ENCODE data around the gene SLC7A6.

The SLC7A6 gene

GRCh38 chr16:68230956-68231355 lies 33.4 kb upstream of the SLC7A6 start:
- Histone ChIP-seq H3K36me3 (replicated peaks) (peaks cover 5% of the 10 kb centered on the region; the same call in 1 of the 2 replicates), H3K27me3 (ENCODE audit: low read depth) (no peaks in the 10 kb centered on the region), H3K4me1 (no peaks in the 10 kb centered on the region), H3K9me3 (no peaks in the 10 kb centered on the region), H3K4me3 (no peak overlapping the region)
- DNase-seq (ENCODE audit: low spot score in 2 of 2) = no peak
- in situ Hi-C loops (cut with MboI; ENCODE audit: low sequenced_read_pairs) = no loop called here

- no peaks in the 10 kb centered on the region for H3K36me3 ChIP-seq (replicated peaks)
- in situ Hi-C loops (cut with MboI; ENCODE audit: low sequenced_read_pairs) = no loop called here
- H3K27me3 ChIP-seq (ENCODE audit: low read depth) = no peaks in the 10 kb centered on the region
Observed at GRCh38 chr16:68231384-68232136, 32.8 kb upstream of the SLC7A6 start.

GRCh38 chr16:68232335-68232734 lies 32.0 kb upstream of the SLC7A6 start:
- in situ Hi-C loops (cut with MboI; ENCODE audit: low sequenced_read_pairs) = no loop called here
- Histone ChIP-seq H3K27me3 (ENCODE audit: low read depth) (no peaks in the 10 kb centered on the region), H3K4me3 (no peak overlapping the region), H3K9me3 (no peaks in the 10 kb centered on the region), H3K4me1 (peaks cover 7% of the 10 kb centered on the region), H3K36me3 (replicated peaks) (no peaks in the 10 kb centered on the region)
- no peak for DNase-seq (ENCODE audit: low spot score in 2 of 2)

More at GRCh38 chr16:68231384-68232136, 32.8 kb upstream of the SLC7A6 start:
- Histone ChIP-seq H3K4me3 (no peak overlapping the region), H3K4me1 (no peaks in the 10 kb centered on the region), H3K9me3 (no peaks in the 10 kb centered on the region)
- no peak for DNase-seq (ENCODE audit: low spot score in 2 of 2)

DNA sequence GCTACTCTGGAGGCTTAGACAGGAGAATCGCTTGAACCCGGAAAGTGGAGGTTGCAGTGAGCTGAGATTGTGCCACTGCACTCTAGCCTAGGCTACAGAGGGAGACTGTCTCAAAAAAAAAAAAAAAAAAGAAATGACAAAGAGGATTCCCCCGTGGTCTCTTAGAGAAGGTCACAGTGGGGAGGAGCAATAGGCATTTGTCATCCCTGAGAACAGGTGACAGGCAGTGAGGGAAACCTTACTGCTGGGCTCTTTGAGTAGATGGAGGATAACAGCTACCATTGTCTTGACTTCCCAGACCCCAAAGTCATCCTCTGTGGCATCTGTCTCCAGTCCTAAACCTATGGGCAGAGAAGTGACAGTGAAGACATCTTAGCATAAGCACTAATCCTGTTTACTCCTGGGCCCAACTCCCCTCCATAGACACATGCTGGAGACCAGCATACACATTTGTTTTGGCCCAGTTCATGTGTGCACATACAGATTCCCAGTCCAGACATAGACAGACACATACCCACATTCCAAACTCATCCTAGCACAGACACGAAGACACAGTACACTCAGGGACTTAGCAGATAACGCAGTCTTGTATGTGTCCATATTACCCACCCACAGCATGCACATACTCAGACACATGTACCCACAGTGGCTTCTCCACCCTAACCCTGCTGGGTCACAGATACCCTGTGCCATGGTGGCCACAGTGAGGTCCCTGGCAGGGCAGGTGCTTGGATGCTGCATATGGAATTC lies 31.1 kb upstream of the SLC7A6 start:
- DNase-seq (ENCODE audit: low spot score in 2 of 2) = no peak
- in situ Hi-C loops (cut with MboI; ENCODE audit: low sequenced_read_pairs) = no loop called here
- Histone ChIP-seq H3K4me1 (peaks cover 10% of the 10 kb centered on the region), H3K27me3 (ENCODE audit: low read depth) (no peaks in the 10 kb centered on the region), H3K4me3 (no peak overlapping the region), H3K36me3 (replicated peaks) (no peaks in the 10 kb centered on the region), H3K9me3 (no peaks in the 10 kb centered on the region)

DNA sequence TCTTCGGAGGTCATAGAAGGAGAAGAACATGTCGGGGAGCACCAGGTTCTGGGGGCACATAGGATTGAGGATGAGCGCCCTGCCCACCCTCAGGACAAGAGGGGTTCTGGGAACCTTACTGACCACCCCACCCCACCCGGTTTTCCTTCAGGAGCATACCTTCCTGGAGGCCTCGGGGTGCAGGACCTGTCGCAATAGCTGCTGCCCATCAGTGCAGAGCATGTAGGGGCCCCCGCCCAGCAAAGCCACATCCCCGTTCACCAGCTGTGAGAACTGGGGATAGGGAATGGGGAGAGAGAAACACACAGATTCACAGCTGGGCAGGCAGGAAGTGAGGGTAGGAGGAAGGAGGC lies 30.5 kb upstream of the SLC7A6 start:
- no peaks in the 10 kb centered on the region for H3K27me3 ChIP-seq (ENCODE audit: low read depth)
- H3K4me3 ChIP-seq = no peak overlapping the region
- in situ Hi-C loops (cut with MboI; ENCODE audit: low sequenced_read_pairs) = no loop called here
- H3K9me3 ChIP-seq = no peaks in the 10 kb centered on the region
- H3K36me3 ChIP-seq (replicated peaks) = no peaks in the 10 kb centered on the region
- no peak for DNase-seq (ENCODE audit: low spot score in 2 of 2)
- H3K4me1 ChIP-seq = peaks cover 10% of the 10 kb centered on the region

DNA sequence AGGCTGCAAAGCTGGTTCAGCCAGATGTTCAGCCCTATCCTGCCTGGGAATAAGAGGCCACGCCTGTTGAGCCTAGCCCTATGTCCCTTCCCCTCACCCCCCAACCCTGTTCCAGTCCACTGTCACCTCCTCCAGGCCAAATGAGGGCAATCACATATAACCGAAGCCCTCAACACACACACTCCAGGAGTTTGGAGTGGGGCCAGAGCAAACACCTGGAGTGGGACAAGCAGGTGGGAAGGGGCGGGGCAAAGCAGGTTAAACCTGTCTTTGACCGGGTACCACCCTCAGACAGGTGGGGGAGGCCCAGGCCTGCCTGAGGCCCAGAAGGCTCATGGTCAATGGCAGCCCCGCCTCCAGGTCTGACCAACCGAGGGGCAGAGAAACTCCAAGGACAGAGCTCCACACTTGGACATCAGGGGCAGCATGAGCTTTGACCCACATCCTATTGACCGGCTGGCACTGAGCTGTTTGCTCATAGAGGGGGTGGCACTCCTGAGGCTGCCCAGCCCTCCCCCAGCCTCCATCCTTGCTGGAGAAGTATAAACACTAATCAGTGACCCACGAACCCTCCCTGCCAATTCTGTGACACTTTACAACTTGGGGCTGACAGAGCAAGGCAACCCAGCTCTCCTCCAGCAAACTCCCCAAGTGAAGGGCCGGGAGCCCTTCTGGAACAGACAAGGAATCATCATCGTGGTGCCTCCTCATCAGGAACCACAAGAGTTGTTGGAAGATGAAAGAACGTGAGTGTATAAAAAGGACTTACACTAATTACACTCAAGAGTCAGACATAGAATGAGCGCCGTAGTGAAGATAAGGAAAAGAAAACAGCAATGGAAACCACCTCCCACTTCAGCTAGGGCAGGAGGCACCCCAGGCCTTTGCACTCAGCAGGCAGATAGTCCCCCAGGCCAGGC lies 29.9 kb upstream of the SLC7A6 start:
- Histone ChIP-seq H3K4me3 (no peak overlapping the region), H3K27me3 (ENCODE audit: low read depth) (no peaks in the 10 kb centered on the region), H3K4me1 (peaks cover 10% of the 10 kb centered on the region), H3K36me3 (replicated peaks) (no peaks in the 10 kb centered on the region), H3K9me3 (no peaks in the 10 kb centered on the region)
- in situ Hi-C loops (cut with MboI; ENCODE audit: low sequenced_read_pairs) = no loop called here
- no peak for DNase-seq (ENCODE audit: low spot score in 2 of 2)

GRCh38 chr16:68235108-68235886 lies 29.0 kb upstream of the SLC7A6 start:
- Histone ChIP-seq H3K4me3 (no peak overlapping the region), H3K36me3 (replicated peaks) (no peaks in the 10 kb centered on the region), H3K4me1 (peaks cover 15% of the 10 kb centered on the region), H3K27me3 (ENCODE audit: low read depth) (no peaks in the 10 kb centered on the region), H3K9me3 (no peaks in the 10 kb centered on the region)
- no peak for DNase-seq (ENCODE audit: low spot score in 2 of 2)
- in situ Hi-C loops (cut with MboI; ENCODE audit: low sequenced_read_pairs) = no loop called here

- DNase-seq (ENCODE audit: low spot score in 2 of 2) = no peak
- Histone ChIP-seq H3K36me3 (replicated peaks) (no peaks in the 10 kb centered on the region), H3K9me3 (no peaks in the 10 kb centered on the region), H3K4me3 (peak within 1 kb of the TSS; percentile 42), H3K4me1 (peaks cover 15% of the 10 kb centered on the region), H3K27me3 (ENCODE audit: low read depth) (no peaks in the 10 kb centered on the region)
- in situ Hi-C loops (cut with MboI; ENCODE audit: low sequenced_read_pairs) = no loop called here
Observed at GRCh38 chr16:68235887-68236136, 28.5 kb upstream of the SLC7A6 start, which contains the start of gene ESRP2. Gene ESRP2 (minus strand): TSS chr16:68236127. CDS start chr16:68236045, 82 bp downstream.

GRCh38 chr16:68236137-68236825 lies 28.0 kb upstream of the SLC7A6 start:
- no peaks in the 10 kb centered on the region for H3K27me3 ChIP-seq (ENCODE audit: low read depth)
- DNase-seq (ENCODE audit: low spot score in 2 of 2) = no peak
- no peak overlapping the region for H3K4me3 ChIP-seq
- H3K36me3 ChIP-seq (replicated peaks) = no peaks in the 10 kb centered on the region
- no peaks in the 10 kb centered on the region for H3K9me3 ChIP-seq
- in situ Hi-C loops (cut with MboI; ENCODE audit: low sequenced_read_pairs) = no loop called here
- peaks cover 15% of the 10 kb centered on the region for H3K4me1 ChIP-seq

- Histone ChIP-seq H3K9me3 (no peaks in the 10 kb centered on the region), H3K4me1 (peaks cover 17% of the 10 kb centered on the region), H3K4me3 (peak overlapping the region; percentile 42), H3K27me3 (ENCODE audit: low read depth) (no peaks in the 10 kb centered on the region), H3K36me3 (replicated peaks) (no peaks in the 10 kb centered on the region)
- no peak for DNase-seq (ENCODE audit: low spot score in 2 of 2)
- in situ Hi-C loops (cut with MboI; ENCODE audit: low sequenced_read_pairs) = no loop called here
Observed at GRCh38 chr16:68236826-68237242, 27.5 kb upstream of the SLC7A6 start.

DNA sequence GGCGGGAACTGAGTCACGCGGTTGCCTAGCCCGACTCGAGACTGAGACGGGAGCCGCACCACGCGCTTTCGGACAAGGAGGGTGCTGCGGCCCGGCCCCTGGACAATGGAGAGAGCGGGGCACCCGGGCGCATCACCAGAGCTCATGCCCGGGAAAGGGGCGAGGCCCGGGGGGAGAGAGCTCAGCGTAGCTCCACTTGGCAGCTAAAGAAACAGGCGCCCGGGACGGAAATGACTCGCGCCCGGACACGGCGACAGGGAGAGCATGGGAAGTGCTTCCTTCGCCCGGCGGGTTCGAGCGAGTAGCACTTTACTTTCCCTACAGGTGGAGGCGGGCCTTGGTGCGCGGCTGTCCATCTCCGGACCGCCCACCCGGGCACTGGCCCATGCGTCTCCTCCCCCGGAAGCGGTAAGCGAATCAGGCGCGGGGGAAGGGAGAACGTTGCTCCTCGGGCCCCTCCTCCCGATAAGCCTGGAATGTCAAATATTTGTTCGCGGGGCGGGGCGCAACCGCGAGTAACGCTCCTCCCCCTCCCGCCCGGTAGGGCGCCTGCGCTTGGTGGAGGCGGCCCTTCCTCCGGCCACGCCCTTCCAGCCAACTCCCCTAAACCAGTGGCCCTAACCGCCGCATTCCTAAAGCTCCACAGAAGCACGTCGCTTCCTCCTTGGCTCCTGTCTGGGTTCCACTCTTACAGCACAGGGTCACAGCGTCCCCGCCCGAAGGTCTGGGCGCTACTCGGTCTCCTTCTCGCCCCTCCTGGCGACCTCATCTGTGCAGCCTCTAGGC lies 26.9 kb upstream of the SLC7A6 start:
- H3K4me1 ChIP-seq = peaks cover 23% of the 10 kb centered on the region
- H3K9me3 ChIP-seq = no peaks in the 10 kb centered on the region
- H3K27me3 ChIP-seq (ENCODE audit: low read depth) = no peaks in the 10 kb centered on the region
- in situ Hi-C loops (cut with MboI; ENCODE audit: low sequenced_read_pairs) = no loop called here
- peak overlapping the region; percentile 42 for H3K4me3 ChIP-seq
- peak; percentile 98 to 99 for DNase-seq (ENCODE audit: low spot score in 2 of 2)
- no peaks in the 10 kb centered on the region for H3K36me3 ChIP-seq (replicated peaks)

DNA sequence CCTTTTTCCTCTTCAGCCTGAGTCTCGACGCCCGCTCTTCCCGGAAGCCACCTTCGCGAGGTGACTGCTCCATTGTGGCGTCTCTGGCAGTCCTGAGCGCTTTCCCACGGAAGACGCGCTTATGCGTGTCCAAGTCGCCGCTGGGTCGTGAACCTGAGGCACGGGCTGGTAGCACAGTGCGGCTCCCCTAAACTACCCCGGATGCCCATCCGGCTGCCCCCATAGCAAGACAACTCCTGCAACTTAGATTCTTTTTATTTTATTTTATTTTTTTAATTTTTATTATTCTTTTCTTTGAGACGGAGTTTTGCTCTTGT lies 26.3 kb upstream of the SLC7A6 start:
- H3K4me3 ChIP-seq = peak overlapping the region; percentile 42
- H3K9me3 ChIP-seq = no peaks in the 10 kb centered on the region
- H3K4me1 ChIP-seq = peaks cover 24% of the 10 kb centered on the region
- DNase-seq (ENCODE audit: low spot score in 2 of 2) = no peak
- H3K36me3 ChIP-seq (replicated peaks) = no peaks in the 10 kb centered on the region
- H3K27me3 ChIP-seq (ENCODE audit: low read depth) = no peaks in the 10 kb centered on the region
- in situ Hi-C loops (cut with MboI; ENCODE audit: low sequenced_read_pairs) = no loop called here
